B cell (primary cell): ENCODE measurements around the gene B4GALNT4. TPM values are rescaled to one million over a fixed set of nuclear protein-coding genes. Genes with fewer than 3 reads are reported as not detected.

Experiments used
- ATAC-seq: fragments of 200-7000 bp; cut with Tn5 transposase; one replicate; pipeline ENCODE4 v1.10.0; 2021; ENCODE audit warnings: low read depth, mild to moderate bottlenecking, moderate number of reproducible peaks, moderate library complexity
- CTCF ChIA-PET: fragments of 350-600 bp; sonication (Branson Sonifier 250); formaldehyde crosslinking; loops from one replicate; lab custom pipeline; 2021; ENCODE audit warnings: antibody characterized with exemption, inconsistent platforms; lab: Charles Lee
- POLR2A ChIA-PET: fragments of 350-600 bp; sonication (Branson Sonifier 250); formaldehyde crosslinking; loops from one replicate; lab custom pipeline; 2021; ENCODE audit warnings: antibody characterized with exemption; lab: Charles Lee
- DNase-seq: peaks from one replicate; pipeline ENCODE4 v3.0.0; 2013
- H2AFZ ChIP-seq: 2 replicates; pipeline ENCODE4 v1.6.1; 2012; ENCODE audit warnings: mild to moderate bottlenecking, low read depth, low read length; ENCODE audit not compliant: insufficient read depth, poor library complexity, severe bottlenecking
- H3K27ac ChIP-seq, 2 donors: 1 replicate in 1 of 2; 2 replicates in 1 of 2; pipeline ENCODE4 v1.5.1; 2012 to 2013; ENCODE audit warnings: low read length in 2 of 2, mild to moderate bottlenecking in 2 of 2, moderate library complexity in 1 of 2
- H3K27me3 ChIP-seq, 4 experiments: fragments of 200-600 bp in 1 of 4; sonication (generic) in 1 of 4; replicated peaks in 1 of 4; 1 replicate in 2 of 4; 2 replicates in 2 of 4; pipeline versions ENCODE4 v1.6.1 to v1.7.0; 2013 to 2016; ENCODE audit warnings: low read length in 3 of 4, mild to moderate bottlenecking in 2 of 4, mixed read lengths in 1 of 4, moderate library complexity in 1 of 4; ENCODE audit not compliant: insufficient read depth in 4 of 4, control insufficient read depth in 3 of 4; ENCODE audit errors: control extremely low read depth in 1 of 4
- H3K36me3 ChIP-seq, 2 experiments: replicated peaks in 1 of 2; 1 replicate in 1 of 2; 2 replicates in 1 of 2; pipeline versions ENCODE4 v1.6.1 to v1.7.1; 2013; ENCODE audit warnings: low read length in 1 of 2; ENCODE audit not compliant: insufficient read depth in 2 of 2, control insufficient read depth in 1 of 2; ENCODE audit errors: control extremely low read depth in 1 of 2, extremely low read depth in 1 of 2
- H3K4me1 ChIP-seq, 2 donors: fragments of 200-600 bp in 1 of 2; sonication (generic) in 1 of 2; 1 replicate in 1 of 2; 2 replicates in 1 of 2; pipeline versions ENCODE4 v1.5.1 to v1.6.1; 2013 to 2017; ENCODE audit warnings: low read length in 2 of 2; ENCODE audit not compliant: control insufficient read depth in 2 of 2, insufficient read depth in 2 of 2
- H3K4me2 ChIP-seq: replicated peaks from 2 replicates; pipeline ENCODE3; 2012; ENCODE audit warnings: mild to moderate bottlenecking, low read depth, low read length; ENCODE audit not compliant: poor library complexity, severe bottlenecking
- H3K4me3 ChIP-seq, 5 experiments: fragments of 200-600 bp in 1 of 5; sonication (generic) in 1 of 5; 1 replicate in 3 of 5; 2 replicates in 2 of 5; pipeline versions ENCODE4 v1.5.1 to v1.7.0; 2011 to 2016; ENCODE audit warnings: low read length in 4 of 5, mild to moderate bottlenecking in 4 of 5, low read depth in 2 of 5, control low read depth in 1 of 5, moderate library complexity in 1 of 5; ENCODE audit not compliant: insufficient read depth in 1 of 5; ENCODE audit errors: control extremely low read depth in 1 of 5, extremely low read depth in 1 of 5
- H3K79me2 ChIP-seq: fragments of 200-600 bp; sonication (generic); one replicate; pipeline ENCODE4 v1.6.0; 2016; ENCODE audit warnings: low read length; ENCODE audit not compliant: control insufficient read depth, insufficient read depth
- H3K9ac ChIP-seq: fragments of 200-600 bp; sonication (generic); 2 replicates; pipeline ENCODE4 v1.6.1; 2017; ENCODE audit warnings: mild to moderate bottlenecking, low read length, moderate library complexity
- H3K9me3 ChIP-seq, 3 donors: one replicate each; pipeline versions ENCODE4 v1.6.1 to v1.7.1; 2013; ENCODE audit warnings: low read length in 2 of 3; ENCODE audit not compliant: control insufficient read depth in 2 of 3, insufficient read depth in 1 of 3; ENCODE audit errors: control extremely low read depth in 1 of 3
- H4K20me1 ChIP-seq: 2 replicates; pipeline ENCODE4 v1.6.0; 2012; ENCODE audit warnings: mild to moderate bottlenecking, low read length; ENCODE audit not compliant: insufficient read depth, control insufficient read depth, poor library complexity, severe bottlenecking
- H3K27ac Mint-ChIP-seq: one replicate; pipeline ENCODE4 v1.8.0; 2021; ENCODE audit warnings: mixed read lengths
- H3K27me3 Mint-ChIP-seq: one replicate; pipeline ENCODE4 v1.8.0; 2021; ENCODE audit warnings: mixed read lengths
- H3K4me1 Mint-ChIP-seq: one replicate; pipeline ENCODE4 v1.8.0; 2021; ENCODE audit warnings: mixed read lengths
- H3K4me3 Mint-ChIP-seq: one replicate; pipeline ENCODE4 v1.8.0; 2021; ENCODE audit warnings: mixed read lengths
- H3K9me3 Mint-ChIP-seq: one replicate; pipeline ENCODE4 v1.8.0; 2022; ENCODE audit warnings: mixed read lengths; ENCODE audit not compliant: insufficient read depth
- EZH2 ChIP-seq: IDR thresholded peaks from 2 replicates; pipeline ENCODE4 v1.6.1; 2012; ENCODE audit warnings: borderline replicate concordance, low read depth, mild to moderate bottlenecking, moderate library complexity, low read length; ENCODE audit not compliant: insufficient read depth, poor library complexity, severe bottlenecking
- WGBS: methylation state at CpG from one replicate; pipeline ENCODE4 v1.1.5; 2013; ENCODE audit warnings: missing lambda C conversion rate; ENCODE audit not compliant: insufficient coverage; 5-methylcytosine and 5-hydroxymethylcytosine counted together
- intact Hi-C: fragments of 100-400 bp; cut with micrococcal nuclease; formaldehyde crosslinking; loops from one replicate; pipeline ENCODE4 v1.10.0; 2022
- polyA plus RNA-seq: library from polyadenylated mRNA; depleted of rRNA; stranded (reverse); fragments of >200 nt; gene quantifications from 2 replicates; pipeline ENCODE4 v1.2.3, GENCODE V29; 2012
- total RNA-seq, 2 donors: library from RNA; stranded (reverse); fragments of 120-200 nt in 1 of 2; gene quantifications; 1 replicate in 1 of 2; 2 replicates in 1 of 2; pipeline versions ENCODE4 v1.2.3 to v1.2.4, GENCODE V29; 2013 to 2022
- TF ChIP-seq, protein P1 (sequence below): fragments of 200-600 bp; IDR thresholded peaks from one replicate; pipeline ENCODE4 v1.8.0; 2022; ENCODE audit warnings: antibody characterized with exemption, mild to moderate bottlenecking

The B4GALNT4 gene
- total and polyA plus RNA-seq, 2 donors (not counting 1 experiment from before 2014, with no cell fraction given) = not detected

DNA sequence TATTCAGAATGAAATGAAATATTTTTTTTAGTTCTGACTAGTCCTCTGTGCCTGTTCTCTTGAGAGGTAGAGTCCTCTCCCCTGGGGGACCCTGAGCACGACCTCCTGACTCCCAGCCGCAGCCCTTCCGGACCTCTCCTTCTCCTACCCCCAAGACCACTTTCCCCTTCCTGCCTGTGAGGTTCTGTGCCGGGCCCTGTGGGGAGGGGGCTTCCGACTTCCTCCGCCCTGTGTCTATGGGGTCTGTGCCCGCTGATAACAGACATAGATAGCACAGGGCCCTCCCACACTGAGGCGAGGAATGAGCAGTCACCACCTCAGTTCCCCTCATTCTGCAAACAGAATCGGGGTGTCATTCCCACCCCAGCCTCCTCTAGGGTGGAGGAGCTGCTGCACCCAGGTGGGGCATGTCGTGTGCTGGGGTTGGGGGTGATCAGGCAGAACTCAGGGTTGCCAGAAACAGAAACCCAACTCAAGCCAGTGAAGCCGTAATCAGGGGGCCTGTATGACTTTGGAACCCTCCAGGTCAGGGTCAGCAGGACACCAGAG lies 12.9 kb downstream of the B4GALNT4 start:
- H3K27ac Mint-ChIP-seq = no peak overlapping the region
- POLR2A ChIA-PET = no interaction called here
- Histone ChIP-seq H3K79me2 (no peaks in the 10 kb centered on the region), H3K9me3 (peaks cover 0 to 17% (median 10%) of the 10 kb centered on the region in 3 donors), H3K27ac (no peak overlapping the region), H3K36me3 (no peaks in the 10 kb centered on the region), H2AFZ (no peak overlapping the region), H4K20me1 (no peaks in the 10 kb centered on the region), H3K9ac (no peak overlapping the region), H3K4me2 (no peak overlapping the region), H3K27me3 (peaks cover 0 to 3% (median 0%) of the 10 kb centered on the region in 4 experiments), H3K4me1 (no peaks in the 10 kb centered on the region), H3K4me3 (no peak overlapping the region)
- ATAC-seq = no peak
- no peak overlapping the region for H3K4me3 Mint-ChIP-seq
- 28% methylated on average over 8 of the region's 11 CpGs for WGBS
- no peak for DNase-seq
- peaks cover 17% of the 10 kb centered on the region for H3K27me3 Mint-ChIP-seq
- intact Hi-C loops = no loop called here
- H3K4me1 Mint-ChIP-seq = peaks cover under 1% of the 10 kb centered on the region
- CTCF ChIA-PET = no interaction called here
- H3K9me3 Mint-ChIP-seq = peaks cover 1% of the 10 kb centered on the region
- TF ChIP-seq, protein P1, sequence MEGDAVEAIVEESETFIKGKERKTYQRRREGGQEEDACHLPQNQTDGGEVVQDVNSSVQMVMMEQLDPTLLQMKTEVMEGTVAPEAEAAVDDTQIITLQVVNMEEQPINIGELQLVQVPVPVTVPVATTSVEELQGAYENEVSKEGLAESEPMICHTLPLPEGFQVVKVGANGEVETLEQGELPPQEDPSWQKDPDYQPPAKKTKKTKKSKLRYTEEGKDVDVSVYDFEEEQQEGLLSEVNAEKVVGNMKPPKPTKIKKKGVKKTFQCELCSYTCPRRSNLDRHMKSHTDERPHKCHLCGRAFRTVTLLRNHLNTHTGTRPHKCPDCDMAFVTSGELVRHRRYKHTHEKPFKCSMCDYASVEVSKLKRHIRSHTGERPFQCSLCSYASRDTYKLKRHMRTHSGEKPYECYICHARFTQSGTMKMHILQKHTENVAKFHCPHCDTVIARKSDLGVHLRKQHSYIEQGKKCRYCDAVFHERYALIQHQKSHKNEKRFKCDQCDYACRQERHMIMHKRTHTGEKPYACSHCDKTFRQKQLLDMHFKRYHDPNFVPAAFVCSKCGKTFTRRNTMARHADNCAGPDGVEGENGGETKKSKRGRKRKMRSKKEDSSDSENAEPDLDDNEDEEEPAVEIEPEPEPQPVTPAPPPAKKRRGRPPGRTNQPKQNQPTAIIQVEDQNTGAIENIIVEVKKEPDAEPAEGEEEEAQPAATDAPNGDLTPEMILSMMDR = no peak
- no peak for TF ChIP-seq EZH2

- Mint-ChIP-seq H3K9me3 (peaks cover 2% of the 10 kb centered on the region), H3K27ac (no peak overlapping the region), H3K27me3 (peaks cover 9% of the 10 kb centered on the region), H3K4me3 (no peak overlapping the region), H3K4me1 (peaks cover 3% of the 10 kb centered on the region)
- ChIA-PET POLR2A (no interaction called here), CTCF (no interaction called here)
- TF ChIP-seq, protein P1 = no peak
- TF ChIP-seq EZH2 = no peak
- Histone ChIP-seq H3K79me2 (no peaks in the 10 kb centered on the region), H3K27ac (no peak overlapping the region), H3K4me3 (no peak overlapping the region), H3K9ac (no peak overlapping the region), H3K36me3 (no peaks in the 10 kb centered on the region), H2AFZ (no peak overlapping the region), H3K9me3 (peaks cover 0 to 30% (median 10%) of the 10 kb centered on the region in 3 donors), H3K27me3 (peaks cover 0 to 3% (median 0%) of the 10 kb centered on the region in 4 experiments), H4K20me1 (no peaks in the 10 kb centered on the region), H3K4me1 (no peaks in the 10 kb centered on the region), H3K4me2 (no peak overlapping the region)
- DNase-seq = no peak
- 93% methylated on average over 14 of the region's 14 CpGs for WGBS
- no peak for ATAC-seq
- intact Hi-C loops = no loop called here
Measured at GRCh38 chr11:383431-383830, 14.1 kb downstream of the B4GALNT4 start.
